GM23248 (cell line): ENCODE measurements around the gene SEPTIN1. TPM values are rescaled to one million over a fixed set of nuclear protein-coding genes. Genes with fewer than 3 reads are reported as not detected.
A peak's percentile ranks its signal among the peaks of the same experiment; 100 is the strongest.

Experiments used
- DNase-seq: peaks from one replicate; pipeline ENCODE4 v3.0.0-alpha.2; 2015
- H2AFZ ChIP-seq: fragments of 200-600 bp; sonication (generic); 2 replicates; pipeline ENCODE4 v1.6.1; 2016; ENCODE audit warnings: antibody characterized with exemption
- H3F3A ChIP-seq: fragments of 200-600 bp; sonication (generic); 2 replicates; pipeline ENCODE4 v1.6.1; 2016; ENCODE audit warnings: mild to moderate bottlenecking, antibody characterized with exemption, mixed run types; ENCODE audit not compliant: insufficient read depth
- H3K27ac ChIP-seq: fragments of 200-600 bp; sonication (generic); 2 replicates; pipeline ENCODE4 v1.5.1; 2016; ENCODE audit warnings: mild to moderate bottlenecking
- H3K27me3 ChIP-seq: fragments of 200-600 bp; sonication (generic); replicated peaks from 2 replicates; pipeline ENCODE4 v1.6.1; 2016; ENCODE audit warnings: mild to moderate bottlenecking; ENCODE audit not compliant: insufficient read depth
- H3K36me3 ChIP-seq: fragments of 200-600 bp; sonication (generic); 2 replicates; pipeline ENCODE4 v1.6.1; 2016; ENCODE audit warnings: low read depth, mild to moderate bottlenecking
- H3K4me1 ChIP-seq: fragments of 200-600 bp; sonication (generic); 2 replicates; pipeline ENCODE4 v1.6.1; 2016; ENCODE audit warnings: mild to moderate bottlenecking; ENCODE audit not compliant: insufficient read depth
- H3K4me2 ChIP-seq: fragments of 200-600 bp; sonication (generic); one replicate; pipeline ENCODE4 v1.6.1; 2016; ENCODE audit warnings: mild to moderate bottlenecking; ENCODE audit not compliant: unreplicated experiment
- H3K4me3 ChIP-seq: fragments of 200-600 bp; sonication (generic); 2 replicates; pipeline ENCODE4 v1.5.1; 2016; ENCODE audit warnings: mild to moderate bottlenecking
- H3K79me2 ChIP-seq: fragments of 200-600 bp; sonication (generic); 2 replicates; pipeline ENCODE4 v1.6.1; 2016; ENCODE audit warnings: mild to moderate bottlenecking; ENCODE audit not compliant: insufficient read depth
- H3K9ac ChIP-seq: fragments of 200-600 bp; sonication (generic); 2 replicates; pipeline ENCODE4 v1.6.1; 2016; ENCODE audit warnings: mild to moderate bottlenecking
- H3K9me2 ChIP-seq: fragments of 200-600 bp; sonication (generic); 2 replicates; pipeline ENCODE4 v1.6.1; 2016; ENCODE audit warnings: mixed run types, mild to moderate bottlenecking, moderate library complexity; ENCODE audit not compliant: insufficient read depth
- H3K9me3 ChIP-seq: fragments of 200-600 bp; sonication (generic); one replicate; pipeline ENCODE4 v1.6.1; 2017; ENCODE audit warnings: low read depth
- H4K20me1 ChIP-seq: fragments of 200-600 bp; sonication (generic); 2 replicates; pipeline ENCODE4 v1.6.0; 2016; ENCODE audit not compliant: insufficient read depth
- EZH2 ChIP-seq: fragments of 200-600 bp; sonication (generic); IDR thresholded peaks from 2 replicates; pipeline ENCODE4 v1.6.1; 2018; ENCODE audit warnings: antibody characterized with exemption, mild to moderate bottlenecking; ENCODE audit not compliant: insufficient read depth, poor library complexity, severe bottlenecking
- EZH2phosphoT487 ChIP-seq: fragments of 200-600 bp; sonication (generic); IDR thresholded peaks from 2 replicates; pipeline ENCODE4 v1.6.1; 2018; ENCODE audit warnings: antibody characterized with exemption, moderate library complexity, mild to moderate bottlenecking, low read depth; ENCODE audit not compliant: insufficient read depth
- WGBS, 2 experiments: methylation state at CpG; one replicate each; pipeline ENCODE4 v1.1.6; 2015 to 2017; ENCODE audit warnings: low lambda C conversion rate in 2 of 2, low coverage in 1 of 2; ENCODE audit errors: missing lambda C conversion rate in 2 of 2; 5-methylcytosine and 5-hydroxymethylcytosine counted together
- in situ Hi-C: fragments of 300-500 bp; cut with MboI; formaldehyde crosslinking; loops from 2 replicates; pipeline ENCODE4 v1.15.0; 2020
- polyA plus RNA-seq: library from polyadenylated mRNA; unstranded; fragments of >200 nt; fragmentation: Nextera tagmentation; extraction: Ambion mirVana; gene quantifications from 2 replicates; pipeline ENCODE4 v1.2.1, GENCODE V29; 2016
- total RNA-seq: library from RNA; depleted of rRNA; stranded (reverse); fragments of >200 nt; shearing (Covaris generic); gene quantifications from 2 replicates; pipeline ENCODE4 v1.2.3, GENCODE V29; 2014

The SEPTIN1 gene
- total and polyA plus RNA-seq, 2 experiments from 2014 or later: 1.9 TPM; not detected in 1

GRCh38 chr16:30357715-30358576 lies 24.4 kb downstream of the SEPTIN1 start:
- no peak overlapping the region for H3K4me3 ChIP-seq
- 84% methylated on average over 19 to 34 of the region's 37 CpGs for WGBS, 2 experiments
- no peak for TF ChIP-seq EZH2phosphoT487
- TF ChIP-seq EZH2: no peak
- no peaks in the 10 kb centered on the region for H3K27me3 ChIP-seq
- H3K36me3 ChIP-seq: no peaks in the 10 kb centered on the region; the same call in 1 of the 2 replicates
- peaks cover 16% of the 10 kb centered on the region; the same call in 1 of the 2 replicates for H3F3A ChIP-seq
- no peak overlapping the region for H3K27ac ChIP-seq
- H3K79me2 ChIP-seq: peaks cover 64% of the 10 kb centered on the region
- H3K9ac ChIP-seq: no peak overlapping the region
- H3K4me2 ChIP-seq: no peak overlapping the region
- H3K9me2 ChIP-seq: no peaks in the 10 kb centered on the region
- H2AFZ ChIP-seq: no peak overlapping the region
- no peaks in the 10 kb centered on the region for H4K20me1 ChIP-seq
- H3K9me3 ChIP-seq: no peaks in the 10 kb centered on the region
- in situ Hi-C loops: no loop called here
- peaks cover 16% of the 10 kb centered on the region for H3K4me1 ChIP-seq
- no peak for DNase-seq

- H3K4me1 ChIP-seq: peaks cover 22% of the 10 kb centered on the region
- WGBS, 2 experiments: 69 to 76% methylated on average over 5 of the region's 5 CpGs
- no peaks in the 10 kb centered on the region for H3K9me2 ChIP-seq
- no peak overlapping the region for H3K4me3 ChIP-seq
- H3K4me2 ChIP-seq: no peak overlapping the region
- no peak overlapping the region for H3K9ac ChIP-seq
- peak overlapping the region; percentile 98 for H3K27ac ChIP-seq
- no peaks in the 10 kb centered on the region for H3K9me3 ChIP-seq
- H4K20me1 ChIP-seq: no peaks in the 10 kb centered on the region
- no peaks in the 10 kb centered on the region; the same call in 1 of the 2 replicates for H3K36me3 ChIP-seq
- H2AFZ ChIP-seq: no peak overlapping the region
- peaks cover 23% of the 10 kb centered on the region; the same call in 1 of the 2 replicates for H3F3A ChIP-seq
- no peaks in the 10 kb centered on the region for H3K27me3 ChIP-seq
- no peak for DNase-seq
- TF ChIP-seq EZH2 (no peak), EZH2phosphoT487 (no peak)
- in situ Hi-C loops: no loop called here
- H3K79me2 ChIP-seq: peaks cover 62% of the 10 kb centered on the region
These were observed 25.2 kb downstream of the SEPTIN1 start for GRCh38 chr16:30357085-30357714.

- Histone ChIP-seq H3K36me3 (no peaks in the 10 kb centered on the region; the same call in 1 of the 2 replicates), H3K9me3 (no peaks in the 10 kb centered on the region), H3K27ac (peak overlapping the region; percentile 98), H3K9me2 (no peaks in the 10 kb centered on the region), H3K79me2 (peaks cover 60% of the 10 kb centered on the region), H3K27me3 (no peaks in the 10 kb centered on the region), H4K20me1 (no peaks in the 10 kb centered on the region), H3K4me1 (peaks cover 28% of the 10 kb centered on the region), H3F3A (peaks cover 23% of the 10 kb centered on the region; the same call in 1 of the 2 replicates), H3K4me2 (peak overlapping the region; percentile 90), H3K4me3 (no peak overlapping the region; the same call in 1 of the 2 replicates), H3K9ac (peak overlapping the region; percentile 94; the same call in 1 of the 2 replicates), H2AFZ (no peak overlapping the region)
- TF ChIP-seq EZH2 (no peak), EZH2phosphoT487 (no peak)
- DNase-seq: peak; percentile 14
- in situ Hi-C loops: no loop called here
- WGBS, 2 experiments: 73 to 75% methylated on average over 12 of the region's 12 CpGs
These were observed 25.8 kb downstream of the SEPTIN1 start for GRCh38 chr16:30356401-30357084.

GRCh38 chr16:30355954-30356308 lies 26.4 kb downstream of the SEPTIN1 start:
- Histone ChIP-seq H2AFZ (peak overlapping the region; percentile 79), H3K79me2 (peaks cover 58% of the 10 kb centered on the region), H3K4me3 (peak overlapping the region; percentile 89), H3K27ac (peak overlapping the region; percentile 98), H3F3A (peaks cover 23% of the 10 kb centered on the region; the same call in 1 of the 2 replicates), H3K9me2 (no peaks in the 10 kb centered on the region), H4K20me1 (no peaks in the 10 kb centered on the region), H3K9ac (peak overlapping the region; percentile 94), H3K4me2 (peak overlapping the region; percentile 90), H3K4me1 (peaks cover 28% of the 10 kb centered on the region), H3K27me3 (no peaks in the 10 kb centered on the region), H3K9me3 (no peaks in the 10 kb centered on the region), H3K36me3 (peaks cover 5% of the 10 kb centered on the region; the same call in 1 of the 2 replicates)
- peak; percentile 16 for DNase-seq
- in situ Hi-C loops: no loop called here
- TF ChIP-seq EZH2phosphoT487 (no peak), EZH2 (no peak)
- 55 to 60% methylated on average over 7 of the region's 7 CpGs for WGBS, 2 experiments
